Epithelial cell of prostate (primary cell): ENCODE measurements around the gene NMUR1.

Experiments
- DNase-seq: peaks from one replicate; pipeline ENCODE4 v3.0.0-alpha.2; 2011; ENCODE audit warnings: low read depth, low spot score
- H3K27ac ChIP-seq: fragments of 450-650 bp; 2 replicates; pipeline ENCODE4 v1.5.1; 2017; ENCODE audit warnings: mild to moderate bottlenecking

Gene NMUR1

DNA sequence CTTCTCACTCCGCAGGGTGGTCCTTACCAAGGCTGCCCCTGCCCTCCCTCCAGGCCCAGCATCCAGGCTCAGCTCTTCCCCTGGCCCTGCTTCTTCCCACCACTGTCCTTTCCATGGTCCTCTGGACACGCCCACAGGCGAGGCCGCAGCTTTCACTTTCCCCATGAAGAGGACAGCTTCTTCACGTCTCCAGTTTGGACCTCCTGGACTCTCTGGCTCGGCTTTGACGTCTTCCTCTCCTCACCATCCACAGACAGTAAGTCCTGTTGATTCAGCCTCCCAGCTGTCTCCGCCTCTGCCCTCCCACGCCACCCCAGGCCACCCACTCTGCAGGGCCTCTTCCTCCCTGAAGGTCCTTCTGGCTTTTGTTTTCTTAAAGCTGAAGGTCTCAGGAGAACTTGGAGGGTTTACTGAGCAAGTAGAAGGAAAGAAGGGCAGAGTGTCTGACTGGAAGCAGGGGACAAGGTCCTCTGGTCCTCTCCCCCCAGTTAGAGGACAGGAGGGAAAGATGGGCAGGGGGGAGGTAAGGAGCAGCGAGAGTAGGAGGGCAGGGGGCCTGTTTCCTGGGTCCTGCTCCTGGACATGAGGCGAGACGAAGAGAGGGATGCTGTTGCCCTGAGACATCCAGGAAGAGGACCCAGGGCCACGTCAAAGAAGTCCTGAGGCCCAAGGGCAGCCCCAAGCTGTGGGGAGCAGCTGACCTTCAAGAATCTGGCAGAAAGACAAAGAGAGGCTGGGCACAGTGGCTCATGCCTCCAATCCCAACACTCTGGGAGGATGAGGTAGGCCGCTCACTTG is 24.7 kb upstream of the NMUR1 start:
- no peak overlapping the region for H3K27ac ChIP-seq
- no peak for DNase-seq

GRCh38 chr2:231554327-231554726 is 24.1 kb upstream of the NMUR1 start:
- H3K27ac ChIP-seq = no peak overlapping the region
- no peak for DNase-seq

DNA sequence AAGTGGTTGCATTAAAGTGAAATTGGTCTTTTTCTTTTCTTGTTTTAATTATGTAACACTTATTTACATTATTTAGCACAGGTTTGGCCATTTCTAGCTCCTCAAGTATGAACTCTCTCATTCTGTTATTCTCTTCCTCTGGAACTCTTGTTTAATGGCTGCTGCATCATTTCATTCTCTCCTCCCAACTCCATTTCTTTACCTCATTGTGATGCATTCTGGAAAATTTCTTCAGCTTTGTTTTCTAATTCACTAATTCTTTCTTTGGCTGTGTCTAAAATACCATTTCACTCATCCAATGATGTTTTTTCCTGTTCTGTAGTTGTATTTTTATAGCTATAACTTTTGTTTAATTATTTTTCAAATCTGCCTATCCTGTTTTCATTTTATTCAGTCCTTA is 22.5 kb upstream of the NMUR1 start:
- DNase-seq = no peak
- no peak overlapping the region for H3K27ac ChIP-seq

- H3K27ac ChIP-seq = no peak overlapping the region
- no peak for DNase-seq
Observed at GRCh38 chr2:231549446-231550239, 19.4 kb upstream of the NMUR1 start.

DNA sequence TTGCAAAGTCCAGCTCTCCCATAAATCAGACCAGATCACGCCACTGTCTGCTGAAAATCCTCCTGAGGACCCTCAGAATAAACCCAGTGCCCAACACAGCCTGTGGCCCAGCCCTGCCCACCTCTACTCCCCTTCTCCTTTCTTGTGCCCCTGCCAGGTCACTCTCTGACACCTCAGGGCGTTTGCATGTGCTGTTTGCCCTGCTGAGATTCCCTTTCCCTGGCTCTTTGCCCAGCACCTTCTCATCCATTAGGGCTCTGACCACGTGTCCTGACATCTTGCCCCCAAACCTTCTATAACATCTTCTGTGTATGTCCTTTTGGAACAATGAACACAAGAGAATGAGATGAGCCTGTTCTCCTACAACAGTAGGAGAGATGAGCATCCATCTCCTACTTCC is 18.5 kb upstream of the NMUR1 start:
- DNase-seq = no peak
- H3K27ac ChIP-seq = no peak overlapping the region

- no peak overlapping the region for H3K27ac ChIP-seq
- no peak for DNase-seq
Observed at GRCh38 chr2:231547315-231548110, 17.3 kb upstream of the NMUR1 start.

DNA sequence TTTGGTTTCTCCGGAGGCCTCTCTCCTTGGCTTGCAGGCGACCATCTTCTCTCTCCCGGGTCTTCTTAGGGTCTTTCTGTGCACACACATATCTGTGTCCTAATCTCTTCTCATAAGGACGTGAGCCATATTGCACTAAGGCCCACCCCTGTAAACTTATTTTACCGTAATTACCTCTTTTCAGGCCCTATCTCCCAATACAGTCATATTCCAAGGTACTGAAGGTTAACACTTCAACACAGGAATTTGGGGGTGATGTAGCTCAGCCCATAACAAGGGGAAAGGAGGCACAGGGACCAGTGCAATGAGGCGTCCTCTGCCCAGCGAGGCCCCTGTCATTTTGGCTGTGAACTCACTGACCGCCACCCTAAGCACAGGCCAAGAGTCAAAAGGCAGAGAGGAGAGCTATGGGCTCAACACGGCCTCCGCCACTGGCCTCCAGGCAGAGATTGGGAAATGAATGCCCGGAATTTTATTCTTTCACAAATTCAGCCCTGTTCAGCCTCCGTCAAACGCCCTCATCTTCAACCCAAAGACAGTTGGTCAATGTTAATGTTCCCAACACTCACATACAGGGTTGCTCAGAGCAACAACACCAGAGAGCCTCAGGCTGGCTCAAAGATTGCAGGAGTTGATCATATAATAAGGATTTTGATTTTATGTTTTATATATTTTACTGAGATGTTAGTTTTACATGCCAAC is 15.9 kb upstream of the NMUR1 start:
- no peak for DNase-seq
- no peak overlapping the region for H3K27ac ChIP-seq

DNA sequence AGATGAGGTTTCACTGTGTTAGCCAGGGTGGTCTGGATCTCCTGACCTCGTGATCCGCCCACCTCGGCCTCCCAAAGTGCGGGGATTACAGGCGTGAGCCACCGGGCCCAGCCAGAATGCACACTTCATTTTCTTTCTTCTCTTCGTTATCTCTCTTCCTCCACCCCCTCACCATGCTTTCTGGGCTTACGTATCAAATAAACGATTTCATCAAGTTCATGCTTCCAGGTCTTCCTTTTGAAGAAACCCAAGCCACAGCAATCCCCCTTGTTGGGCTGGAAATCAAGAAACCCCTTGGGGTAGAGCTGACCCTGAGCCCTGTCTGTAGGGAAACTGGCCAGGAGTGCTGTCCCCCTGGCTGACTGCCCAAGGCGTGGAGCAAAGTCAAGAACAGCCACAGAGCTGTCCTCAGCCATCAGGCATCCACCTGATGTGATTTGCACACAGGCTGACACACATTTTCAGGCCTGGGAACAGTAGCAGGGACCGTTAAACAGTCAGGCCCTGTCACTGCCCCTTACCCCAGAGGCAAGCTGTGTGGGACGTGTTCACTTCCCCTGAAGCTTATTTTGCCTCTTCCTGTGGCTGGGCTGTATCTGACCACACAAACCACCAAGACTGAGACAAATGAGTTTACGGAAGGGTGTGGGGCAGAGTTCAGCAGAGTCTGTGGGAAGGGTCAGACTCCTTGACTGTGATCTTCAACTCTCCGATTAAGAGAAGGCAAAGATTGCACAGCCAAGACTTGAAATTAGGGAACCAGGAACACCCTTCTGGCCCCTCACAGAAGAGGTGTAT is 15.1 kb upstream of the NMUR1 start:
- no peak for DNase-seq
- no peak overlapping the region for H3K27ac ChIP-seq

GRCh38 chr2:231542136-231542535 is 11.9 kb upstream of the NMUR1 start:
- DNase-seq = no peak
- H3K27ac ChIP-seq = no peak overlapping the region

- no peak overlapping the region for H3K27ac ChIP-seq
- no peak for DNase-seq
Observed at GRCh38 chr2:231541645-231542044, 11.4 kb upstream of the NMUR1 start.

GRCh38 chr2:231539991-231540390 is 9.7 kb upstream of the NMUR1 start:
- no peak for DNase-seq
- no peak overlapping the region for H3K27ac ChIP-seq

DNA sequence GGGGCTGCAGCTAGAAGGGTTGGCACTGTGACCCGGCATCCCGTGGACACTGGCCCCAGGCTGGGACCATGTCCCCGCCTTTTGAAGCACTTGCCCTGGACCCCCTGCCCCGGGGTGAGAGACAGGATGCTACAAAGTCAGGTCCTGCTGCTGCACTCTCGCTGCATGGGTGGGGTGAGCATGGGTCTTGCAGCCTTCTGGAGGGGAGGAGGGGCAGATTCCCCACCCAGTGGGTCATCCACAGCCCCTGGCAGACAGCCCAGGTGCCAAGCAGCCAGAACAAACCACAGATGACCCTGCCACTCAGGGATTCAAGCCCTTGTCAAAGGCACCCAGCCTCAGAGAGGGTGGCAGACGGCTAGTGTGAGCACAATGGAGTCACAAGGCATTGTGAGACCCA is 5.7 kb upstream of the NMUR1 start:
- H3K27ac ChIP-seq = no peak overlapping the region
- DNase-seq = no peak

GRCh38 chr2:231533777-231534125 is 3.5 kb upstream of the NMUR1 start:
- H3K27ac ChIP-seq = no peak overlapping the region
- no peak for DNase-seq

- no peak for DNase-seq
- H3K27ac ChIP-seq = no peak overlapping the region
Observed at GRCh38 chr2:231533086-231533776, 3.0 kb upstream of the NMUR1 start.

- DNase-seq = no peak
- H3K27ac ChIP-seq = no peak overlapping the region
Observed at GRCh38 chr2:231532756-231533035, 2.5 kb upstream of the NMUR1 start.

GRCh38 chr2:231531883-231532755 is 1.9 kb upstream of the NMUR1 start:
- no peak for DNase-seq
- H3K27ac ChIP-seq = no peak overlapping the region

DNA sequence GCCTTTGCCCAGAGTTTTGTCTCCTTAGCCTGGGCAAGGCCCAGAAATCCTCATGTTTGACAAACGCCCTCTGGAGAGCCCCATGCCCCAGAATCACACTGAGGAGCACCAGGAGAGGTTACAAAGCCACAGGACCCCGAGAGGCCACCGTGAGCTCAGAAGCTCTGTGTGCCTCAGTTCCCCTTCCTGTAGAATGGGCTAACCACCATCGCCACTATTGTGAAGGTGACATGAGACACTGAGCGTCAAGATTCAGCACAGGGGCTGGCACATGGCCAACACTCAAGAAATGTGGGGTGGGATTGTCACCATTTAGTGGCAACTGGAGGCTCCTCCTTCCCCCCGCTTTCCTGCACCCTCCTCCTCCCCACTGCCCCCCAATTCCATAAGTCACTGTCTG is 1.2 kb upstream of the NMUR1 start:
- H3K27ac ChIP-seq = no peak overlapping the region
- DNase-seq = no peak

- no peak for DNase-seq
- no peak overlapping the region for H3K27ac ChIP-seq
Observed at GRCh38 chr2:231528636-231529030, 1.6 kb downstream of the NMUR1 start.
